Stimulated activated memory B cell treated with anti-CD40 and anti-IgM and Interleukin-4, amounts not matched to agents 10 μg/mL and 1 μg/mL and 100 μg/mL, for 72 hours (primary cell): ENCODE results near the gene PUM1.

ENCODE experiments used
- ATAC-seq: fragments of 150-1000 bp; cut with Tn5 transposase; 2 replicates; pipeline ENCODE4 v1.10.0; 2021
- H3K27ac Mint-ChIP-seq: one replicate; pipeline ENCODE4 v1.8.0; 2022; ENCODE audit warnings: mild to moderate bottlenecking, mixed read lengths
- H3K27me3 Mint-ChIP-seq: one replicate; pipeline ENCODE4 v1.8.0; 2022; ENCODE audit warnings: mixed read lengths
- H3K36me3 Mint-ChIP-seq: one replicate; pipeline ENCODE4 v1.8.0; 2022; ENCODE audit warnings: mixed read lengths
- H3K4me1 Mint-ChIP-seq: one replicate; pipeline ENCODE4 v1.8.0; 2022; ENCODE audit warnings: mixed read lengths
- H3K4me3 Mint-ChIP-seq: one replicate; pipeline ENCODE4 v1.8.0; 2022; ENCODE audit warnings: mild to moderate bottlenecking, moderate library complexity, mixed read lengths
- H3K9me3 Mint-ChIP-seq: one replicate; pipeline ENCODE4 v1.8.0; 2022; ENCODE audit warnings: mixed read lengths

The PUM1 gene

DNA sequence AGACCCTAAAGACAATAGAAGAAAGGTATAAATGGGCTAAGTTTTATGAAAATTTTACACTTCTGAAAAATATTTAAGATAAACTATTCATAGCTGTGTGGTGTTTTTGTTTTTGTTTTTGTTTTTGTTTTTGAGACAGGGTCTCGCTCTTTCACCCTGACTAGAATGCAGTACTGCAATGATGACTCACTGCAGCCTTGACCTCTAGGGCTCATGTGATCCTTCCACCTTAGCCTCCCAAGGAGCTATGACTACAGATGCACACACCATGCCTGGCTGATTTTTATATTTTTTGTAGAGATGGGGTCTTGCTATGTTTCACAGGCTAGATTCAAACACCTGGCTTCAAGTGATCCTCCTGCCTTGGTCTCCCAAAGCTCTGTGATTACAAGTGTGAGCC, 66.6 kb downstream of the PUM1 start:
- Mint-ChIP-seq H3K9me3 (no peaks in the 10 kb centered on the region), H3K27ac (no peak overlapping the region), H3K27me3 (no peaks in the 10 kb centered on the region), H3K4me3 (no peak overlapping the region), H3K36me3 (peaks cover 41% of the 10 kb centered on the region), H3K4me1 (peaks cover 35% of the 10 kb centered on the region)
- ATAC-seq, result no peak

DNA sequence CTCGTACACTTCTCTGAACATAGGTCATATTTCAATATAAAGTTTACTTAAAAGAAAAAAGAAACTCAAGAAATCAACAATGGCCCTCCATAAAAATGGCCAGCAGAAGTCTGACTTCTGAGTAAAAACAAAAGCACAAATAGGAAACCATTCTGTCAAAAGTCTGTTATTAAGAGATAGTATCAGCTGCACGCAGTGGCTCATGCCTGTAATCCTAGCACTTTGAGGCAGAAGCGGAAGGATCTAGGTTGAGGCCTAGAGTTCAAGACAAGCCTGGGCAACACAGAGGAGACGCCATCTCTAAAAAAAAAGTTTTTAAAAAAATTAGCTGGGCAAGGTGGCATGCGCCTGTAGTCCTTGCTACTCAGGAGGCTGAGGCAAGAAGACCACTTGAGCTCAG, 67.3 kb downstream of the PUM1 start:
- Mint-ChIP-seq H3K27me3 (no peaks in the 10 kb centered on the region), H3K27ac (peak overlapping the region; percentile 42), H3K9me3 (no peaks in the 10 kb centered on the region), H3K4me1 (peaks cover 35% of the 10 kb centered on the region), H3K4me3 (no peak overlapping the region), H3K36me3 (peaks cover 43% of the 10 kb centered on the region)
- no peak for ATAC-seq

DNA sequence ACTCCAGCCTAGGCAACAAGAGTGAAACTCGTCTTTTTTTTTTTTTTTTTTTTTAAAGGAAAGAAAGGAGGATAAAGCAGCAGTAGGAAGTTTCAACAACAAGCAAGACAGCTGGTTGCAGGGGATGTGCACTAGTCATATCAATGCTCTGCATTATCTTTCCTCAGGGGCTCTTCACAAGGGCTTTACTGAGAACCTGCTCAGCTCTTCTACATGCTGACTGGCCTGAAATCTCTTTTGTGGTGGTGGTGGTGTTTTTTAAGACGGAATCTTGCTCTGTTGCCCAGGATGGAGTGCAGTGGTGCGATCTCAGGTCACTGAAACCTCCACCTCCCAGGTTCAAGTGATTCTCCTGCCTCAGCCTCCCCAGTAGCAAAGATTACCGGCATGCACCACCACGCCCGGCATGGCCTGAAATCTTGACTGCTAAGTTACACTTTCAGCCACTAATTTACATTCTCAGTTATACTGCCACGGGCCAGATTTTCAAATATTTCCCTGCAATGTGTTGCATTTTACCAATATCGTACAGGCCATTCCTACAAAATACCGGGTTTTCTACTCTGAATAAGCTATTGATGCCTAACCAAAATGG, 68.0 kb downstream of the PUM1 start:
- peak overlapping the region; percentile 42 for H3K27ac Mint-ChIP-seq
- H3K36me3 Mint-ChIP-seq, result peaks cover 44% of the 10 kb centered on the region
- peaks cover 35% of the 10 kb centered on the region for H3K4me1 Mint-ChIP-seq
- H3K4me3 Mint-ChIP-seq, result no peak overlapping the region
- no peaks in the 10 kb centered on the region for H3K27me3 Mint-ChIP-seq
- no peak for ATAC-seq
- H3K9me3 Mint-ChIP-seq, result no peaks in the 10 kb centered on the region

DNA sequence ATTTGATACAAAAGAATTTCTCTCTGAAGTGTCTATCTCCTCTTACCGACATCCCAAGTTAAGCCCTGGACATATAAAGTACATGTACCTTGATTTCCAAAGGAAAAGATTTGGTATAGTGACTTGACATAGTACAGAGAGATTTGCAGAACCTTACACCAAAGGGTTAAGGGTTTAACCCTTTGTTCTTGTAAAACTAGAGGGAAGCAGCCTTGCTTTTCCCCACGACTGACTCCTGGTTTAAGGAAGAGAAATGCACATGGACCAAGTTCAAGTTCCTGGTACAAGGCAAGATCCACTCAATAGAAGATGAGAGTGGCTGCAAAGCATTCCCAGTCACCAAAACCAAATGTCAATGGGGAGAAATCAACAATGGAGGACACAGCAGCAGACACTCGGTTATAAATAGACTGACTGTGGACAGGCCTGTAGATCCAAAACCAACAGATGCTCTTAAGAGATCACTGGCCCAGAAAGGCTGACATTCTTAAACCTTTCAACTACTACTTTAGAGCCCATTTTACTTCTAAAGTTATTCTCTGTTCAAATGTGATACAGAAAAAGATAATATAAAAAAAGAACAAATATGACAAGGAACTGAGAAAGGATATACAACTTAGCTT, 69.4 kb downstream of the PUM1 start:
- Mint-ChIP-seq H3K27ac (no peak overlapping the region), H3K36me3 (peaks cover 56% of the 10 kb centered on the region), H3K4me3 (no peak overlapping the region), H3K27me3 (no peaks in the 10 kb centered on the region), H3K4me1 (peaks cover 35% of the 10 kb centered on the region), H3K9me3 (no peaks in the 10 kb centered on the region)
- ATAC-seq, result no peak

DNA sequence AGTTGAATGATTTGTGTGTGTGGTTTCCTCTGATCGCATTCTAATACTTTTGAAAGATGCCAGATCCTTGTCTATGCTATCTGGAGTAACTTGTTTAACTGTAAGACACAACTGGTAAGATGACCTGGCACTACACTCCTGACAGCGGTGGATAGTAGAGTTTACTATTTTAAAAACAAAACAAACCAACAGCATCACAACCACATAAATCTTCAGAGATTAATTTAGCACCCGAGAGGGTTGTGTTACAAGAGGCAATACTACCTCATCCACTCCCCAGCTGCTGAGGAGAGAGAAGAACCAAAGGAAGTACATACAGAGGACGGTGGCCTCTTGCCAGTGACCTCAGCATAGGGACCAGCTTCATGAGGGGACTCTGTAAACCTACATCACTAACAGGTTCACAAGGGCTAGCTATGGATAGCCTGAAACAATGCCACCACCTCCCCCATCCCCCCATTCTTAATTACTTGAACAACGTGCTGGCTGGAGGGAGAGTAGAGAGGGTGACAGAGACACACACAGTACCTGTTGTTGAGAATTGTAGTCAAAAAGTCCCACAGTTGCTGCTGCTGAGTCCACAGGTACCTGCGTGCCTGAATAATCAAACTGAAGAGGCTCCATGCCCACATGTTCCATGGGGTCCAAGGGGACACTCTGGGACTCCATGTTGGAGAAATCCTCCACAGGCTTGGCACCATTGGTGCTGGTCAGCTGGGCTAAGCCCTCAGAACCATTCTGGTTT, 73.5 kb downstream of the PUM1 start:
- H3K27me3 Mint-ChIP-seq, result no peaks in the 10 kb centered on the region
- peaks cover 56% of the 10 kb centered on the region for H3K4me1 Mint-ChIP-seq
- peaks cover 3% of the 10 kb centered on the region for H3K9me3 Mint-ChIP-seq
- H3K4me3 Mint-ChIP-seq, result no peak overlapping the region
- no peak overlapping the region for H3K27ac Mint-ChIP-seq
- H3K36me3 Mint-ChIP-seq, result peaks cover 71% of the 10 kb centered on the region
- ATAC-seq, result no peak

DNA sequence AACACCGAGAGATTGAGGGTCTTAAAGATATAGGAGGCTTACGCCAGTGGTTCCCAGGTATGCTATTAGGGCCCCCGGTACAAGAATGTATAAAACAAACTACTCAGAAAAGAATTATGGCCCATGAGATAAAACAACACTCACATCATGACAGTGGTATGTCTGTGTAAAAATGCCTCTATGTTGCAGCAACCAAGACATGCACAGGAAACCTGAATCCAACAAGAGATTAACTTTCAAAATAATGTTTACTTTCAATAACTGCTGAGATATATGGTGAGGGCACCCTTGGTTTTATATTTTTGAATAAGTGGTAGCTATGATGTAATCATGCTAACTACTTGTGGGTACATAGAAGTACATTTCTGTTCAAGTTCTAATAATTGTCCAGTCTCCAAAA, 74.9 kb downstream of the PUM1 start:
- ATAC-seq, result no peak
- H3K4me3 Mint-ChIP-seq, result no peak overlapping the region
- peaks cover 45% of the 10 kb centered on the region for H3K4me1 Mint-ChIP-seq
- H3K27ac Mint-ChIP-seq, result no peak overlapping the region
- no peaks in the 10 kb centered on the region for H3K27me3 Mint-ChIP-seq
- H3K9me3 Mint-ChIP-seq, result peaks cover 3% of the 10 kb centered on the region
- H3K36me3 Mint-ChIP-seq, result peaks cover 66% of the 10 kb centered on the region

DNA sequence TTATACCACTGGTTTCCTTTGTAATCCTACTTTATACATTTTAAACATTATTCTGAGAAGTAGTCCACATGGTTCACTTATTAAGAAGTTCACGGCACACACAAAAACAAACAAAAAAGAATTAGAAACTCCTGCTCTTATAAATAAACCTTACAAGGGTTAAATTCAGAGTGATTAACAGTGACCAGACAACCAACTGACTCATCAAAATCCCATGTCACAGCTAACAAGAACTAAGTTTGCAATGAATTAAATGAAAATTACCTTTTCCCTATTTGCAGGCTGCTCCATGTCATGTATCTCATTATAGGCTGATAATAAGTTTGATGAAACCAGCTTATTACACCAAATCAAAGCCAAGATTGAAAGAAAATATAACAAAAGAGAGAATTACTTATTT, 77.5 kb downstream of the PUM1 start:
- Mint-ChIP-seq H3K4me1 (peaks cover 44% of the 10 kb centered on the region), H3K27ac (no peak overlapping the region), H3K36me3 (peaks cover 48% of the 10 kb centered on the region), H3K4me3 (no peak overlapping the region), H3K9me3 (peaks cover 3% of the 10 kb centered on the region), H3K27me3 (no peaks in the 10 kb centered on the region)
- ATAC-seq, result no peak

DNA sequence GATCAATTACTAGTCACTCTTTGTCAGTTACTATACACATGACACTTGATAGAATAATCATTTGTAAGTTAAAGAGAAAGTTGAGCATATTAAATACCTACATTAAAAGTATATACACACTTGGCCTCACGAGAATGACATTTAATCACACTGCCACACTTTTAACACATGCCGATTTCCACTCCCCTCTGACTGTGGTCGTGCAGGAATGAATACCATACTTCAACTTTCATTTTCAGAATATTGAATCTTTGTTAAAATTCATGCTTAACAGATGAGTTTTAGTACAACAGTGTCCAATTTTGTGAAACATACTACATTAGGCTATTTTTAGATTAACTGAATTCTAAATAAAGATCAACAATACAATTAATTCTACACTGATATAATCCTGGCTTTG, 78.8 kb downstream of the PUM1 start:
- Mint-ChIP-seq H3K4me1 (peaks cover 55% of the 10 kb centered on the region), H3K27ac (peak overlapping the region; percentile 37), H3K9me3 (peaks cover 3% of the 10 kb centered on the region), H3K4me3 (no peak overlapping the region), H3K27me3 (no peaks in the 10 kb centered on the region), H3K36me3 (peaks cover 45% of the 10 kb centered on the region)
- ATAC-seq, result no peak

DNA sequence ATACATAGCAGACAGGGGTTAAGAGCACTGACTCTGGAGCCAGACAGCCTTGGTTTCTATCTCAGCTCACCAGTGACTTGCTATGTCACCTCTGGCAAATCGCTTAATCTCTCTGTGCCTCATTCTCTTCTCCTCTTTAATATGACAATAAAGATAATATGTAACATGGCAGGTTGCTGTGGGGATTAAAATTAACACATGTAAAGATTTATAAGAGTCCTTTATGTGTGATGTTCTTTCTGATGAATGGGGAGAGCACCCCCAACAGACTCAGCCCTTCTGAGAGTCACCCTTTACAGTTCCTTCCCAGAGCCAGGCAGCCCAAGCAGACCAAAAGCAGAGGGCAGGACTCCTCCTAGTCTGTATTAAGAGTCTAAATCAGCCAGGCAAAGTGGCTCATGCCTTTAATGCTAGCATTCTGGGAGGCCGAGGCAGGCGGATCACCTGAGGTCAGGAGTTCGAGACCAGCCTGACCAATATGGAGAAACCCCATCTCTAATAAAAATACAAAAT, 80.5 kb downstream of the PUM1 start:
- Mint-ChIP-seq H3K4me1 (peaks cover 52% of the 10 kb centered on the region), H3K9me3 (peaks cover under 1% of the 10 kb centered on the region), H3K27me3 (no peaks in the 10 kb centered on the region), H3K36me3 (peaks cover 44% of the 10 kb centered on the region), H3K4me3 (no peak overlapping the region), H3K27ac (no peak overlapping the region)
- ATAC-seq, result no peak

DNA sequence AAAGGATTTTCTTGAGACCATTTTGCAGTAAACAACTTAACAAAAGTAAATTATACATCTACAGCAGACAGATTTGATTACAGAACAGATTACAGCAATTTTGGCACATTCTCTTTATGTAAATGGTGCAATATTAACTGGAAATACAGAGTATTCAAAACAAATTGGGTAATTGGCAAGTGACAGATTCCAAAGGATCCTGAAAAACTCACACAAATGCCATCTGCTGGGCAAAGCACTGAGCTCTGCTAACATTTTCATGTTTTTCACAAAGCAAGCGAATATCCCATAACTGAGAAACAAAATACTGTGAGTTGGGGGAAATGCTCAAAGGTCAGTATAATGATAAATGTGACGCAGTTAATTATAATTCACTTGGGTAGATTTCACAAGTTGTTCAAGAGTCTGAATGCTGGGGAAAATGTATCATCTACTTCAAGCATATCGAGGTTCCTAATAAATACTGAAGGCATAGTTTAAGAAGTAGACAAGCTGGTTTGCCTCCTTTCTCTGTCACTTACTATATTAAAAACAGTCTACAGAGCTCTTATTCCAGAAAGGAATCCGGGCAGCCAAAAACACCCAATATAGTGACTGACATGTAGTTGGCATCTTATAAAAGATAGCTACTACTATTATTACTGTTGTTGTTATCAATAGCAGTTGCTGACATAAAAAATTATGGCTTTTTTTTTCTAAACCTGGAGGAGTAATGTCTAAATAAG, 81.2 kb downstream of the PUM1 start:
- Mint-ChIP-seq H3K36me3 (peaks cover 44% of the 10 kb centered on the region), H3K9me3 (no peaks in the 10 kb centered on the region), H3K4me3 (no peak overlapping the region), H3K27ac (no peak overlapping the region), H3K4me1 (peaks cover 52% of the 10 kb centered on the region), H3K27me3 (no peaks in the 10 kb centered on the region)
- no peak for ATAC-seq

DNA sequence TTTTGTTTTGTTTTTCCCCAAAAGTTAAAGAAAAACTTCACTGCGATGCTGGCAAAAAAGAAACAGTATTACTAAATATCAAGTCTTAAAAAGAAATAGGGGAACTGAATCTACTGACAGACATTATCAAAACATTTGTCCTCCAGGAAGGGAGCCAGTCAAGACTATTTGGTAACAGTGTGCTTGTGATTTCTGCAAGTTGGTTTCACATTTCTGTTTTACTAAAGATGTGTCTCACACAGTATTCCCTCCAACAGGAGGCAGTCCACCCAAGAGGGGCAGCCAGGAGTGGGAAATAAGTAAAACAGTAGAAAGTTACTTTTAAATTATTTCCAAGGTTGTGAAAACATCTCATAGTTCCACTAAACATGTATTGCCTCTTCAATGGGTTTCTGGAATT, 82.6 kb downstream of the PUM1 start:
- Mint-ChIP-seq H3K4me1 (peaks cover 49% of the 10 kb centered on the region), H3K4me3 (no peak overlapping the region), H3K27me3 (no peaks in the 10 kb centered on the region), H3K27ac (peak overlapping the region; percentile 70), H3K9me3 (no peaks in the 10 kb centered on the region), H3K36me3 (peaks cover 41% of the 10 kb centered on the region)
- ATAC-seq, result no peak

DNA sequence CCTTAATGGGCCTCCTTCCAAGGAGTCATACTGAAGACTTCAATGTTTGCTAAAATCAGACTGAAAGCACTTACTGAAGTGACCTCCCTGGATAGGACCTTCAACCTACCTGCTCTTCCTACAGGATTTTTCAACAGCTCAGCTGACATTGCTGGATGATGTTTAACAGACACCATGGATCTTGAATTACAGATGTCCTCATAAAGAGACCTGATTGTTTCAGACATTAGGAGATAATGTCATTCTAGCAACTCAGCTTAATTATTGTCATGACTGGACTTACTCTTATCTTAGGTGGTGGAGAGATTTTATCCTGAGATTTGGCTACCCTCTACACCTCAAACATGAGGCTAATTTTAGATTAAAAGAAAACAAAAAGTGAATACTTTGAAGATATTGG, 83.1 kb downstream of the PUM1 start:
- H3K27ac Mint-ChIP-seq, result peak overlapping the region; percentile 70
- H3K27me3 Mint-ChIP-seq, result no peaks in the 10 kb centered on the region
- H3K9me3 Mint-ChIP-seq, result no peaks in the 10 kb centered on the region
- peaks cover 52% of the 10 kb centered on the region for H3K4me1 Mint-ChIP-seq
- H3K4me3 Mint-ChIP-seq, result no peak overlapping the region
- peaks cover 44% of the 10 kb centered on the region for H3K36me3 Mint-ChIP-seq
- no peak for ATAC-seq

DNA sequence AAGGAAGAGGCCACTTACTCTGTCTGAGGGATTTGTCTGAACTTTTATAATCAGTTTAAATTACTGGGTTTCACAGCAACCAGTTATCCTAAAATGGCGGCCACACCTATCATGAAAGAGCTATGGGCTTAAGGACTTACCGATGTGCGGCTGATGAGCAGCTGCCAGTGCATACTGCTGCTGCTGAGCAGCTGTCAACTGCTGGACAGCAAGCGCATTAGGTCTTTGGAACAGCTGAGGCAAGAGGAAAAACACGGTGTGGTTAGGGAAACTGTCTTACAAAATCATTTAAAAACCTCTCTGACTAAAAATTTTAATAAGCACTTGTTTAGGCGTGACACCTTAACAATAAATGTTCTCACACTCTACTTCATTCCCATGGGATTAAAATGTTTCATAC, 84.3 kb downstream of the PUM1 start:
- H3K27me3 Mint-ChIP-seq, result no peaks in the 10 kb centered on the region
- H3K4me3 Mint-ChIP-seq, result no peak overlapping the region
- H3K27ac Mint-ChIP-seq, result no peak overlapping the region
- no peaks in the 10 kb centered on the region for H3K9me3 Mint-ChIP-seq
- no peak for ATAC-seq
- H3K36me3 Mint-ChIP-seq, result peaks cover 49% of the 10 kb centered on the region
- peaks cover 61% of the 10 kb centered on the region for H3K4me1 Mint-ChIP-seq

DNA sequence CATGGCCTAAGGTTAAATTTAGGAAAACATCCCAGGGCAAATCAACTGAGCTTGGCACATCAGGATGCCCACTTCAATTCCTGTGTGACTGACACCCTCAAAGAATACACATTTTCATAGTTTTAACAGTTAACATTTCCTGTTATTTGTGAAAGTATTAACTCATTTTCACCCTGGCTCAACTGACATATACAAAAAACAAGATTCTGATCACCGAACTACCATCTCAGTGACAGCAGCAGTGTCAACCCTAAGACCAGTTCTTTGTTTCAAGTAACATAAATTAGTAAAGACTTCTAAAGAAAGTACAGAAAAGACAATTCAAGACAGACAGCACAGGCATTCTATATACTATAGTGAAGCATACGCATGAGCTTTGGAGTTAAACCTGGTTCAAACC, 88.0 kb downstream of the PUM1 start:
- H3K4me3 Mint-ChIP-seq, result no peak overlapping the region
- peak overlapping the region; percentile 59 for H3K27ac Mint-ChIP-seq
- peaks cover 51% of the 10 kb centered on the region for H3K4me1 Mint-ChIP-seq
- ATAC-seq, result no peak
- H3K9me3 Mint-ChIP-seq, result no peaks in the 10 kb centered on the region
- H3K36me3 Mint-ChIP-seq, result peaks cover 62% of the 10 kb centered on the region
- no peaks in the 10 kb centered on the region for H3K27me3 Mint-ChIP-seq

DNA sequence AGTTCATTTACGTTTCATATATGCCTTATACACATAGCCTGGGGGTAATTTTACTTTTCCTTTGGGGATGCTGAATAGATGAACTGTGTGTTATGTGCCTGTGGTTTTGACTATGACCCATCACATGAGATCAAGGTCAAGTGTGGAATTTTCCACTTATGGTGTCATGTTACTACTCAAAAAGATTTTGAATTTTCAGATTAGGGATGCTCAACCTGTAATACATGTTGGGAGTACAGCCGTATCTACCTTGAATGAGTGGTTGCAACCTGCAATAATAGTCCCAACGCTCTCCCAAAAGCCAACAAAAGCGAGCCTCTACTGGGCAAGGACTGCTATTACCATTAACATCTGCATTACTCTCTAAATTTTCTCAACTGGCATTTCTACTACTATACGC, 88.4 kb downstream of the PUM1 start:
- peaks cover 59% of the 10 kb centered on the region for H3K36me3 Mint-ChIP-seq
- H3K27me3 Mint-ChIP-seq, result no peaks in the 10 kb centered on the region
- no peaks in the 10 kb centered on the region for H3K9me3 Mint-ChIP-seq
- ATAC-seq, result no peak
- peaks cover 48% of the 10 kb centered on the region for H3K4me1 Mint-ChIP-seq
- H3K4me3 Mint-ChIP-seq, result no peak overlapping the region
- H3K27ac Mint-ChIP-seq, result peak overlapping the region; percentile 59
